ENCODE data around the gene PHLDA3.

DNA sequence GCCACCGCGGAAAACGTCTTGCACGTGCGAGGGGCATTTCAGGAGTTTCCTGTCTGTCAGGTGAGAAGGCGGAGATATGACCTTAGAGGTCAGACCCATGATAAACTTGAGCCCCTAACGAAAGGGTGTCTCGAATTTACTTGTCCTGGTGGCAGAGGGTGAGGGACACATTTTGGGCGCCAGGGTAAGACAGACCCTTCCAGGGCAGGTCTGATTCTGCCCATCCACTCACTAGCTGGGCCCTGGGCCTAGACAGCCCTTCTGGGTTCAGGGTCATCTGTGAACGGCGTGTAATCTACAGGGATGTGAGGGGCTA lies 38.3 kb upstream of the PHLDA3 start:
- TF ChIP-seq, protein P1, sequence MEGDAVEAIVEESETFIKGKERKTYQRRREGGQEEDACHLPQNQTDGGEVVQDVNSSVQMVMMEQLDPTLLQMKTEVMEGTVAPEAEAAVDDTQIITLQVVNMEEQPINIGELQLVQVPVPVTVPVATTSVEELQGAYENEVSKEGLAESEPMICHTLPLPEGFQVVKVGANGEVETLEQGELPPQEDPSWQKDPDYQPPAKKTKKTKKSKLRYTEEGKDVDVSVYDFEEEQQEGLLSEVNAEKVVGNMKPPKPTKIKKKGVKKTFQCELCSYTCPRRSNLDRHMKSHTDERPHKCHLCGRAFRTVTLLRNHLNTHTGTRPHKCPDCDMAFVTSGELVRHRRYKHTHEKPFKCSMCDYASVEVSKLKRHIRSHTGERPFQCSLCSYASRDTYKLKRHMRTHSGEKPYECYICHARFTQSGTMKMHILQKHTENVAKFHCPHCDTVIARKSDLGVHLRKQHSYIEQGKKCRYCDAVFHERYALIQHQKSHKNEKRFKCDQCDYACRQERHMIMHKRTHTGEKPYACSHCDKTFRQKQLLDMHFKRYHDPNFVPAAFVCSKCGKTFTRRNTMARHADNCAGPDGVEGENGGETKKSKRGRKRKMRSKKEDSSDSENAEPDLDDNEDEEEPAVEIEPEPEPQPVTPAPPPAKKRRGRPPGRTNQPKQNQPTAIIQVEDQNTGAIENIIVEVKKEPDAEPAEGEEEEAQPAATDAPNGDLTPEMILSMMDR (IDR thresholded peaks at IDR 0.05): no peak
- TF ChIP-seq EP300 (IDR thresholded peaks at IDR 0.05) (no peak), POLR2A (IDR thresholded peaks at IDR 0.05) (no peak)

Measured in ovary (tissue), 3 donors.